ENCODE data around the gene ADAMTS7.

- TF ChIP-seq CTCF (conservative IDR thresholded peaks at IDR 0.05; ENCODE audit: low read depth, low read length) (no peak), POLR2A (IDR thresholded peaks at IDR 0.05; ENCODE audit: low read depth, low read length) (no peak), MAZ (IDR thresholded peaks at IDR 0.05; ENCODE audit: borderline replicate concordance, low read depth, low read length) (no peak), RCOR1 (IDR thresholded peaks at IDR 0.05; ENCODE audit: insufficient replicate concordance, low read length) (no peak)
Measured at GRCh38 chr15:78761020-78761419, 50.2 kb downstream of the ADAMTS7 start.

All from IMR-90 (cell line).